Neutrophil (primary cell): ENCODE results near the gene ZBTB11.
"Not testable (repeated sequence)": the region's sequence is repeated elsewhere in the genome, so short reads cannot be mapped to it uniquely, and the experiment has no call there.

ENCODE experiments used
- H3K27ac ChIP-seq: fragments of 200-600 bp; sonication (generic); 2 replicates; pipeline ENCODE4 v1.5.1; 2016; ENCODE audit warnings: mild to moderate bottlenecking, moderate library complexity
- H3K27me3 ChIP-seq: fragments of 200-600 bp; sonication (generic); 2 replicates; pipeline ENCODE4 v1.6.0; 2016; ENCODE audit warnings: mild to moderate bottlenecking
- H3K36me3 ChIP-seq: fragments of 200-600 bp; sonication (generic); 2 replicates; pipeline ENCODE4 v1.5.1; 2017
- H3K4me1 ChIP-seq, 2 experiments: fragments of 200-600 bp in 1 of 2; sonication (generic) in 1 of 2; 1 replicate in 1 of 2; 2 replicates in 1 of 2; pipeline versions ENCODE4 v1.5.1 to v1.6.1; 2013 to 2016; ENCODE audit warnings: low read depth in 1 of 2, low read length in 1 of 2, mild to moderate bottlenecking in 1 of 2, moderate library complexity in 1 of 2; ENCODE audit not compliant: control insufficient read depth in 1 of 2, insufficient read depth in 1 of 2
- H3K4me3 ChIP-seq, 2 experiments: fragments of 200-600 bp in 1 of 2; sonication (generic) in 1 of 2; 1 replicate in 1 of 2; 2 replicates in 1 of 2; pipeline ENCODE4 v1.5.1; 2013 to 2016; ENCODE audit warnings: low read depth in 1 of 2, low read length in 1 of 2, mild to moderate bottlenecking in 1 of 2, moderate library complexity in 1 of 2
- H3K9me3 ChIP-seq: fragments of 200-600 bp; sonication (generic); 2 replicates; pipeline ENCODE4 v1.5.1; 2016
- TF ChIP-seq, protein P1 (sequence below): fragments of 200-600 bp; sonication (generic); IDR thresholded peaks from 2 replicates; pipeline ENCODE4 v1.5.1; 2016; ENCODE audit warnings: antibody characterized with exemption

Gene ZBTB11

DNA sequence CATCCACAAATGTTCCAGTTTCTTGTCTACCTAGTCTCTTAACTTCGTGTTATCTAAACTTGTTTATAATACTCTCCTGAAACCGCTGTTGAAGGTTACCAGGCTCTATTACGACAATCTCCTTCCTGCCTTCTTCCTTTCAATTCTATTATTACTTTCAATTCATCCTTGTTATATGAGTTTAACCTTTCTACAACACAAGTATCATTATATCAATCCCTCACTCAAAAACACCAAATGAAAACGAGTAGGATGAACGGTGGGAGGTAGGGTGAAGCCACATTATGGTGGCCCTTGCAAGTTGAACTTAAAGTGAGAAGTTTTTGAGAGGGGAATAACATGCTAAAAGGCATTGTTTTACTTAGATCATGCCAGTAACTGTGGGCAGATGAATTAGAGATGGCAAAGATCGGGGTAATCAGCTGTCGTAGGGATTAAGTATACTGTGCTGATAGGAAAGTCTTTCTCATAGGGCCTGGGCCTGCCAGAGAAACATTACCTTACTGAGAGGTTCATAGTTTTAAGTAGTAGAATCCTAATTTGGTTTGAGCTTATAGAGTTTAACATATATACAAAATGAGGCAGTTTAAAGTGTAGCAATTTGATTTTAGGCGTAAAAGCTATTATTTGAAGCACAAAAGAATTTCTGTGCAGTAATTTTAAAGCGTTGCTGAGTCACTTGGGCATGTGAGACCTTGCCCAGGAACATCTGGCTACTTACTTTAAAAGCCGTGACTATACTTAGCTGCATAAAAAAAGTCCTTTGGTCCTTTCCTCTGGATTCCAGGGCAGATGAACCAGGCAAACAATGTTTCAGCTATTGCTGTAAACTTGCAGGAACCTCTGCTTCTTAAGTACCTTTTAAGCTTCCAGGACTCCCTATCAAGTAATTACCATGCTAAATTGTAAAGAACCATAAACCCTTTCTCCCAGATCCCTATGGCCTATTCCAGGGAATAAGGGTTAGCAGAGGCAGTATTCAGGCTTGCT, 44.2 kb upstream of the ZBTB11 start:
- Histone ChIP-seq H3K9me3 (no peaks in the 10 kb centered on the region), H3K27me3 (no peaks in the 10 kb centered on the region), H3K4me1 (peaks cover 57 to 60% of the 10 kb centered on the region in 2 experiments), H3K36me3 (no peaks in the 10 kb centered on the region), H3K4me3 (peak overlapping the region in 1 of 2 experiments; percentile 33), H3K27ac (peak overlapping the region; percentile 88)
- TF ChIP-seq, protein P1, sequence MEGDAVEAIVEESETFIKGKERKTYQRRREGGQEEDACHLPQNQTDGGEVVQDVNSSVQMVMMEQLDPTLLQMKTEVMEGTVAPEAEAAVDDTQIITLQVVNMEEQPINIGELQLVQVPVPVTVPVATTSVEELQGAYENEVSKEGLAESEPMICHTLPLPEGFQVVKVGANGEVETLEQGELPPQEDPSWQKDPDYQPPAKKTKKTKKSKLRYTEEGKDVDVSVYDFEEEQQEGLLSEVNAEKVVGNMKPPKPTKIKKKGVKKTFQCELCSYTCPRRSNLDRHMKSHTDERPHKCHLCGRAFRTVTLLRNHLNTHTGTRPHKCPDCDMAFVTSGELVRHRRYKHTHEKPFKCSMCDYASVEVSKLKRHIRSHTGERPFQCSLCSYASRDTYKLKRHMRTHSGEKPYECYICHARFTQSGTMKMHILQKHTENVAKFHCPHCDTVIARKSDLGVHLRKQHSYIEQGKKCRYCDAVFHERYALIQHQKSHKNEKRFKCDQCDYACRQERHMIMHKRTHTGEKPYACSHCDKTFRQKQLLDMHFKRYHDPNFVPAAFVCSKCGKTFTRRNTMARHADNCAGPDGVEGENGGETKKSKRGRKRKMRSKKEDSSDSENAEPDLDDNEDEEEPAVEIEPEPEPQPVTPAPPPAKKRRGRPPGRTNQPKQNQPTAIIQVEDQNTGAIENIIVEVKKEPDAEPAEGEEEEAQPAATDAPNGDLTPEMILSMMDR = no peak

DNA sequence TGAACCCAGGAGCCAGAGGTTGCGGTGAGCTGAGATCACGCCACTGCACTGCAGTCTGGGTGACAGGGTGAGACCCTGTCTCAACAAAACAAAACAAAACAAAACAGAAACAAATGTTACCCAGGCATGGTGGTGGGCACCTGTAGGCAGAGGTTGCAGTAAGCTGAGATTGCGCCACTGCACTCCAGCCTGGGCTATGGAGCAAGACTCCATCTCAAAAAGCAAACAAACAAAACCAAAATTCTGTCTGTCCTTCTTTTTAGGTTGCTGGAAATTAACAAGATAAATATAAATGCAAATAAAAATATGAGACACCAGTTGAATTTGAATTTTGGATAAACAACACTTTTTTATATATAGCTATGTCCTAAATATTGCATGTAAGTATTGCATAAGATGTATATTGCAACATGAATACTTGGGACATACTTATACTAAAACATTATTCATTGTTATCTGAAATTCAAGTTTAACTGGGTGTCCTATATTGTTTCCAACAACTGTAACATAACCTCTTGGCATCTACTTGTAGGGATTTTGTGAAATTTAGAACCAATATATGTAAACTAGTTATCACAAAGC, 42.8 kb upstream of the ZBTB11 start:
- Histone ChIP-seq H3K4me3 (peak overlapping the region in 1 of 2 experiments; percentile 33), H3K4me1 (peaks cover 48% of the 10 kb centered on the region in 2 experiments), H3K36me3 (no peaks in the 10 kb centered on the region), H3K27ac (peak overlapping the region; percentile 88), H3K9me3 (no peaks in the 10 kb centered on the region), H3K27me3 (no peaks in the 10 kb centered on the region)
- TF ChIP-seq, protein P1 = no peak

DNA sequence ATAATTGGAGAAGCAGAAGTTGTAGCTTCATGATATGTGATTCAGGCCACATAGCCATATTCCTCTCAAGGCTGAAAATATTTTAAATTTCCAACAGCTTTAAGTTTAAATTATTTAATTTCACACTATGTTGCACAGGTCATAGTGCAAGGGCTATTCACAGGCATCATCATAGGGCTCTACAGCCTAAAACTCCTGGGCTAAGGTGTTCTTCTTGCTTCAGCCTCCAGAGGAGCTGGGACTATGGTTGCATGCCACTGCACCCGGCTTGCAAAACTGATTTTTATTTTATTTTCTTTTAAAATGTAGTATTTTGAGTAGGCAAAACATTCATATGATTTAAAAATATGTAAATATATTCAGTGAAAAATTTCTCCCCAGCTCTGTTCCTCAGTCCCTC, 41.5 kb upstream of the ZBTB11 start:
- Histone ChIP-seq H3K9me3 (no peaks in the 10 kb centered on the region), H3K4me3 (no peak overlapping the region), H3K27ac (peak overlapping the region; percentile 45), H3K4me1 (peaks cover 39 to 40% of the 10 kb centered on the region in 2 experiments), H3K27me3 (no peaks in the 10 kb centered on the region), H3K36me3 (no peaks in the 10 kb centered on the region)
- TF ChIP-seq, protein P1 = no peak

DNA sequence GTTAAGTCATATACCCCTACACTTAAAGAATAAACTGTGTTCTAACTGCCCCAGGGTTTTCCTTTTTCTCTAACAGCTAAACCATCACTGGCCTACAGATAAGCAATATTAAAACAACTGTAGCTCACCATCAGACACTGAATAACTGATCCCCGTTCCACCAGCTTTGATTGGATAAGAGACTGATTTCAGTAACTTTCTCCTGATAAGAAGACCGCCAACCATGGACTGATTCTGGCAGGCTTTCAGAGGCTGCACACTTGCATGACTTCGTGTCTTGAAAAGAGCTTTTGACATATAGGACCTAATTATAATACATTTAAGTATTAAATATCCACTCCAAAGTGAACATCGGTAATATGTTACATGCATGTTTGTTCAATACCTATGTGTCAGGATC, 32.2 kb upstream of the ZBTB11 start:
- Histone ChIP-seq H3K9me3 (no peaks in the 10 kb centered on the region), H3K27ac (no peak overlapping the region), H3K27me3 (no peaks in the 10 kb centered on the region), H3K4me1 (no peaks in the 10 kb centered on the region), H3K36me3 (no peaks in the 10 kb centered on the region), H3K4me3 (no peak overlapping the region)
- TF ChIP-seq, protein P1 = no peak

DNA sequence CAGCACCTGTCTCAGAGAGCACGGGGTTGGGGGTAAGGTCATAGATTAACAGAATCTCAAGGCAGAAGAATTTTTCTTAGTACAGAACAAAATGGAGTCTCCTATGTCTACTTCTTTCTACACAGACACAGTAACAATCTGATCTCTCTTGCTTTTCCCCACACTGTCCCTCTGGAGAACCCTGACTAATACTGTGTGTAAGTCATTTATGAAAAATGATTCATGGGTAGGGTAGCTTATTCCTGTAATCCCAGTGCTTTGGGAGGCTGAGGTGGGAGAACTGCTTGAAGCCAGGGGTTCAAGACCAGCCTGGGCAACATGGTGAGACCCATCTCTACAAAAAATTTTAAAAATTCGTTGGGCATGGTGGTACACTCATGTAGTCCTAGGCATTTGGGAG, 27.7 kb upstream of the ZBTB11 start:
- not testable (repeated sequence) for H3K9me3 ChIP-seq, H3K4me1 ChIP-seq, H3K36me3 ChIP-seq, H3K27ac ChIP-seq, H3K4me3 ChIP-seq, H3K27me3 ChIP-seq

DNA sequence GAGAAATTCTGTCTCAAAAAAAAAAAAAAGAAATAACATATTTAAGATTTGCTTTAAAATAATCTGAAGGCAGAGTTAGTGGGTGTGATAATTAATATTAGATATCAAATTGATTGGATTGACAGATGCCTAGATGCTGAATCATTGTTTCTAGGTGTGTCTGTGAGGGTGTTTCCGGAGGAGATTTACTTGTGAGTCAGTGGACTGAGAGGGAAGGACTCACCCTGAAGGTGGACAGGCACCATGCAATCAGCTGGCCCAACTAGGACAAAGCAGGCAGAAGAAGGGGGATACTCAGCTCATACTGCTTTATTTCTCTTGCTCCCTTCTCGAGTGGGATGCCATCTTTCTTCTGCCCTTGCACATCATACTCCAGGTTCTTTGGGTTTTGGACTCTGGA, 26.2 kb upstream of the ZBTB11 start:
- Histone ChIP-seq H3K4me3 (no peak overlapping the region), H3K27me3 (no peaks in the 10 kb centered on the region), H3K4me1 (no peaks in the 10 kb centered on the region), H3K36me3 (no peaks in the 10 kb centered on the region), H3K9me3 (no peaks in the 10 kb centered on the region), H3K27ac (no peak overlapping the region)
- TF ChIP-seq, protein P1 = no peak
